Psoas muscle (tissue), 8 donors: ENCODE data around the gene ATP6V1G1. TPM values are rescaled to one million over a fixed set of nuclear protein-coding genes. Genes with fewer than 3 reads are reported as not detected.

Experiments used
- ATAC-seq, 4 donors: fragments of 200-7000 bp; cut with Tn5 transposase; one replicate each; pipeline ENCODE4 v1.9.1; 2020; ENCODE audit warnings: moderate library complexity in 3 of 4, mild to moderate bottlenecking in 2 of 4
- DNase-seq, 2 donors: peaks; one replicate each; pipeline ENCODE4 v3.0.0-alpha.2; 2020
- H3K27ac ChIP-seq: fragments of 200-600 bp; one replicate; pipeline ENCODE4 v1.8.0; 2022
- H3K27me3 ChIP-seq, 3 donors: fragments of 200-600 bp in 1 of 3; one replicate each; pipeline versions ENCODE4 v1.6.1 to v1.8.0; 2013 to 2022; ENCODE audit warnings: low read length in 2 of 3, mild to moderate bottlenecking in 2 of 3, moderate library complexity in 1 of 3; ENCODE audit not compliant: insufficient read depth in 3 of 3
- H3K36me3 ChIP-seq, 2 donors: fragments of 200-600 bp in 1 of 2; one replicate each; pipeline versions ENCODE4 v1.6.1 to v1.8.0; 2013 to 2022; ENCODE audit warnings: low read depth in 1 of 2, mild to moderate bottlenecking in 1 of 2, moderate library complexity in 1 of 2; ENCODE audit not compliant: insufficient read depth in 1 of 2
- H3K4me1 ChIP-seq: fragments of 200-600 bp; one replicate; pipeline ENCODE4 v1.8.0; 2022
- H3K4me3 ChIP-seq: fragments of 200-600 bp; one replicate; pipeline ENCODE4 v1.8.0; 2022; ENCODE audit warnings: mild to moderate bottlenecking
- H3K9me3 ChIP-seq: fragments of 200-600 bp; one replicate; pipeline ENCODE4 v1.8.0; 2022
- CTCF ChIP-seq: fragments of 200-600 bp; IDR thresholded peaks from one replicate; pipeline ENCODE4 v1.8.0; 2022; ENCODE audit warnings: antibody characterized with exemption
- WGBS, 3 donors: extraction: QIAGEN DNeasy Blood & Tissue Kit; methylation state at CpG; one replicate each; pipeline versions ENCODE4 v1.1.6 to v1.1.7; 2013; 5-methylcytosine and 5-hydroxymethylcytosine counted together
- intact Hi-C, 2 donors: fragments of 100-400 bp; cut with DNase I; formaldehyde crosslinking; loops; one replicate each; pipeline versions ENCODE4 v1.11.0 to v1.14.2; 2022
- polyA plus RNA-seq, 3 donors: library from polyadenylated mRNA; stranded (reverse); fragments of 200-250 nt; gene quantifications; one replicate each; pipeline ENCODE4 v1.2.3, GENCODE V29; 2013
- total RNA-seq, 4 donors: library from RNA; stranded (reverse); fragmentation: NEBNext Ultra II Directional in 2 of 4; extraction: Animal tissue kit (Norgen Biotek cat#: 25700) in 2 of 4; gene quantifications; one replicate each; pipeline versions ENCODE4 v1.2.1 to v1.2.4, GENCODE V29; 2021 to 2023
- donor health status: healthy with polysubstance abuse.
- donor health status: DM: no; HTN: no; CAD: no; lungs with moderate emphysema.
- donor health status: Bipolar disorder and iron deficiency.
- donor health status: healthy.
- donor health status: DM: yes; HTN: yes; CAD: no.
- donor health status: DM: no; HTN: no; CAD: no.
- donor health status: DM: no; HTN: no; CAD: no.
- donor health status: DM: yes; HTN: yes; CAD: no.

ATP6V1G1 gene
- total and polyA plus RNA-seq, 7 donors, result 60.9 to 132 (median 98.8) TPM

GRCh38 chr9:114546851-114547250, 40.7 kb upstream of the ATP6V1G1 start:
- peaks cover 0 to 19% (median 4%) of the 10 kb centered on the region in 3 donors for H3K27me3 ChIP-seq
- ATAC-seq (no peak), DNase-seq (no peak)
- no peak overlapping the region for H3K4me3 ChIP-seq
- intact Hi-C loops, result no loop called here
- no peak overlapping the region for H3K27ac ChIP-seq
- H3K4me1 ChIP-seq, result no peaks in the 10 kb centered on the region
- TF ChIP-seq CTCF, result no peak
- no peaks in the 10 kb centered on the region for H3K36me3 ChIP-seq
- H3K9me3 ChIP-seq, result no peaks in the 10 kb centered on the region

GRCh38 chr9:114549697-114550330, 37.8 kb upstream of the ATP6V1G1 start:
- H3K4me3 ChIP-seq, result no peak overlapping the region
- H3K27ac ChIP-seq, result no peak overlapping the region
- intact Hi-C loops, result no loop called here
- TF ChIP-seq CTCF, result no peak
- no peak for DNase-seq
- WGBS, 3 donors, result 50 to 60% (median 58%) methylated on average over 9 of the region's 9 CpGs
- H3K27me3 ChIP-seq, result peaks cover 0 to 19% (median 4%) of the 10 kb centered on the region in 3 donors
- H3K9me3 ChIP-seq, result no peaks in the 10 kb centered on the region
- H3K4me1 ChIP-seq, result no peaks in the 10 kb centered on the region
- ATAC-seq, result no peak
- no peaks in the 10 kb centered on the region for H3K36me3 ChIP-seq

GRCh38 chr9:114551750-114552685, 35.6 kb upstream of the ATP6V1G1 start:
- intact Hi-C loops, result no loop called here
- 61 to 68% (median 66%) methylated on average over 6 of the region's 6 CpGs for WGBS, 3 donors
- DNase-seq, result peak in 1 of 2 donors; percentile 33

GRCh38 chr9:114552706-114553105, 34.9 kb upstream of the ATP6V1G1 start:
- Histone ChIP-seq H3K27me3 (peaks cover 0 to 7% (median 4%) of the 10 kb centered on the region in 3 donors), H3K9me3 (no peaks in the 10 kb centered on the region), H3K36me3 (no peaks in the 10 kb centered on the region), H3K27ac (no peak overlapping the region), H3K4me1 (no peaks in the 10 kb centered on the region), H3K4me3 (no peak overlapping the region)
- WGBS, 3 donors, result 76 to 85% (median 77%) methylated on average over 5 of the region's 5 CpGs
- no peak for TF ChIP-seq CTCF
- no peak for DNase-seq
- no peak for ATAC-seq
- intact Hi-C loops, result no loop called here

More at GRCh38 chr9:114551750-114552685, 35.6 kb upstream of the ATP6V1G1 start:
- Histone ChIP-seq H3K27ac (no peak overlapping the region), H3K4me3 (no peak overlapping the region), H3K27me3 (peaks cover 0 to 14% (median 4%) of the 10 kb centered on the region in 3 donors), H3K9me3 (no peaks in the 10 kb centered on the region), H3K36me3 (no peaks in the 10 kb centered on the region), H3K4me1 (no peaks in the 10 kb centered on the region)
- no peak for TF ChIP-seq CTCF
- peak; percentile 61 to 90 (median 82) for ATAC-seq
